ENCODE measurements around the gene RSKR. TPM values are rescaled to one million over a fixed set of nuclear protein-coding genes. Genes with fewer than 3 reads are reported as not detected.

The RSKR gene
- total and polyA plus RNA-seq, 8 donors = 2.2 to 6.9 (median 3.4) TPM

GRCh38 chr17:28584434-28584833 is 29.6 kb downstream of the RSKR start:
- WGBS, 2 donors = 78 to 82% methylated on average over 3 of the region's 3 CpGs
- H3K27me3 ChIP-seq = no peaks in the 10 kb centered on the region
- no peak for DNase-seq
- intact Hi-C loops (cut with DNase I) = no loop called here
- H3K4me1 ChIP-seq = no peaks in the 10 kb centered on the region
- no peaks in the 10 kb centered on the region for H3K9me3 ChIP-seq
- no peak overlapping the region for H3K4me3 ChIP-seq
- no peak for TF ChIP-seq CTCF (IDR thresholded peaks at IDR 0.05)
- no peaks in the 10 kb centered on the region for H3K36me3 ChIP-seq
- FAIRE-seq = no peak
- H3K27ac ChIP-seq = no peak overlapping the region
- ATAC-seq = no peak

- WGBS, 2 donors = 94 to 95% methylated on average over 2 of the region's 2 CpGs
- no peaks in the 10 kb centered on the region for H3K4me1 ChIP-seq
- TF ChIP-seq CTCF (IDR thresholded peaks at IDR 0.05) = no peak
- FAIRE-seq = no peak
- no peaks in the 10 kb centered on the region for H3K36me3 ChIP-seq
- H3K27ac ChIP-seq = no peak overlapping the region
- no peak overlapping the region for H3K4me3 ChIP-seq
- no peak for ATAC-seq
- H3K9me3 ChIP-seq = no peaks in the 10 kb centered on the region
- intact Hi-C loops (cut with DNase I) = no loop called here
- no peak for DNase-seq
- H3K27me3 ChIP-seq = no peaks in the 10 kb centered on the region
Measured at GRCh38 chr17:28582513-28582912, 31.5 kb downstream of the RSKR start.

GRCh38 chr17:28580959-28581358 is 33.0 kb downstream of the RSKR start:
- H3K4me1 ChIP-seq = peaks cover 0 to 3% (median 0%) of the 10 kb centered on the region in 3 donors
- H3K27me3 ChIP-seq = no peaks in the 10 kb centered on the region
- no peaks in the 10 kb centered on the region for H3K36me3 ChIP-seq
- no peak overlapping the region for H3K4me3 ChIP-seq
- H3K9me3 ChIP-seq = no peaks in the 10 kb centered on the region
- TF ChIP-seq CTCF (IDR thresholded peaks at IDR 0.05) = no peak
- no peak overlapping the region for H3K27ac ChIP-seq
- ATAC-seq (no peak), DNase-seq (no peak), FAIRE-seq (no peak)
- 98% methylated on average over 3 of the region's 3 CpGs for WGBS, 2 donors
- intact Hi-C loops (cut with DNase I) = no loop called here

GRCh38 chr17:28579526-28579925 is 34.5 kb downstream of the RSKR start:
- 90 to 98% methylated on average over 4 of the region's 4 CpGs for WGBS, 2 donors
- intact Hi-C loops (cut with DNase I) = no loop called here
- H3K4me1 ChIP-seq = peaks cover 0 to 3% (median 0%) of the 10 kb centered on the region in 3 donors
- no peak for TF ChIP-seq CTCF (IDR thresholded peaks at IDR 0.05)
- no peak for DNase-seq
- no peak for FAIRE-seq
- H3K4me3 ChIP-seq = no peak overlapping the region
- no peaks in the 10 kb centered on the region for H3K36me3 ChIP-seq
- no peak for ATAC-seq
- H3K9me3 ChIP-seq = no peaks in the 10 kb centered on the region
- no peak overlapping the region for H3K27ac ChIP-seq
- no peaks in the 10 kb centered on the region for H3K27me3 ChIP-seq

GRCh38 chr17:28578246-28579195 is 35.5 kb downstream of the RSKR start:
- no peak for TF ChIP-seq CTCF (IDR thresholded peaks at IDR 0.05)
- H3K4me1 ChIP-seq = peaks cover 0 to 3% (median 0%) of the 10 kb centered on the region in 3 donors
- intact Hi-C loops (cut with DNase I) = no loop called here
- H3K27me3 ChIP-seq = no peaks in the 10 kb centered on the region
- H3K36me3 ChIP-seq = no peaks in the 10 kb centered on the region
- no peak overlapping the region for H3K4me3 ChIP-seq
- H3K9me3 ChIP-seq = no peaks in the 10 kb centered on the region
- FAIRE-seq = no peak
- no peak for DNase-seq
- ATAC-seq = no peak
- no peak overlapping the region for H3K27ac ChIP-seq
- 97 to 98% methylated on average over 8 of the region's 8 CpGs for WGBS, 2 donors
